ENCODE measurements around the gene FAM50B.
"Not testable (repeated sequence)": the region's sequence is repeated elsewhere in the genome, so short reads cannot be mapped to it uniquely, and the experiment has no call there.

FAM50B gene

GRCh38 chr6:3850451-3851203 is 1.5 kb downstream of the FAM50B start:
- no peak for DNase-seq

- no peak for DNase-seq
Measured at GRCh38 chr6:3851839-3852238, 2.7 kb downstream of the FAM50B start.

- no peak for DNase-seq
Measured at GRCh38 chr6:3852391-3852790, 3.2 kb downstream of the FAM50B start.

GRCh38 chr6:3855866-3856265 is 6.7 kb downstream of the FAM50B start:
- DNase-seq = no peak

GRCh38 chr6:3856576-3856975 is 7.4 kb downstream of the FAM50B start:
- DNase-seq = no peak

- DNase-seq = no peak
Measured at GRCh38 chr6:3857468-3858456, 8.6 kb downstream of the FAM50B start.

GRCh38 chr6:3859878-3860552 is 10.8 kb downstream of the FAM50B start:
- no peak for DNase-seq

GRCh38 chr6:3861424-3861823 is 12.3 kb downstream of the FAM50B start:
- no peak for DNase-seq

- no peak for DNase-seq
Measured at GRCh38 chr6:3862038-3862437, 12.9 kb downstream of the FAM50B start.

- not testable (repeated sequence) for DNase-seq
Measured at GRCh38 chr6:3863322-3863721, 14.1 kb downstream of the FAM50B start.

GRCh38 chr6:3865463-3865862 is 16.3 kb downstream of the FAM50B start:
- no peak for DNase-seq

- no peak for DNase-seq
Measured at GRCh38 chr6:3867641-3868502, 18.7 kb downstream of the FAM50B start.

- DNase-seq = no peak
Measured at GRCh38 chr6:3868544-3868943, 19.4 kb downstream of the FAM50B start.

- DNase-seq = no peak
Measured at GRCh38 chr6:3869284-3869631, 20.1 kb downstream of the FAM50B start.

GRCh38 chr6:3869632-3870527 is 20.7 kb downstream of the FAM50B start:
- no peak for DNase-seq

GRCh38 chr6:3870528-3870925 is 21.4 kb downstream of the FAM50B start:
- DNase-seq = no peak

- no peak for DNase-seq
Measured at GRCh38 chr6:3871515-3871914, 22.3 kb downstream of the FAM50B start.

GRCh38 chr6:3871939-3872338 is 22.8 kb downstream of the FAM50B start:
- DNase-seq = no peak

- no peak for DNase-seq
Measured at GRCh38 chr6:3872370-3872854, 23.2 kb downstream of the FAM50B start.

- no peak for DNase-seq
Measured at GRCh38 chr6:3873051-3873450, 23.9 kb downstream of the FAM50B start.

- DNase-seq = no peak
Measured at GRCh38 chr6:3874069-3874468, 24.9 kb downstream of the FAM50B start.
